Measurements from ENCODE around the gene MLPH. TPM values are rescaled to one million over a fixed set of nuclear protein-coding genes. Genes with fewer than 3 reads are reported as not detected.

Gene MLPH
- total RNA-seq, 1 donor from 2014 or later, result 73.5 TPM

GRCh38 chr2:237530472-237531433, 43.7 kb downstream of the MLPH start:
- no peaks in the 10 kb centered on the region for H3K27me3 ChIP-seq (ENCODE audit: low read depth)
- no peaks in the 10 kb centered on the region for H3K9me3 ChIP-seq (replicated peaks)
- intact Hi-C loops (cut with micrococcal nuclease), result no loop called here
- no peak for DNase-seq
- no peak overlapping the region for H3K4me3 ChIP-seq
- H3K4me1 ChIP-seq, result no peaks in the 10 kb centered on the region
- no peak for TF ChIP-seq CTCF (IDR thresholded peaks at IDR 0.05; ENCODE audit: borderline replicate concordance)
- peaks cover 66% of the 10 kb centered on the region for H3K36me3 ChIP-seq
- H3K27ac ChIP-seq (replicated peaks), result no peak overlapping the region

- H3K4me3 ChIP-seq, result no peak overlapping the region
- no peaks in the 10 kb centered on the region for H3K4me1 ChIP-seq
- peaks cover 54% of the 10 kb centered on the region for H3K36me3 ChIP-seq
- no peak overlapping the region for H3K27ac ChIP-seq (replicated peaks)
- no peaks in the 10 kb centered on the region for H3K9me3 ChIP-seq (replicated peaks)
- H3K27me3 ChIP-seq (ENCODE audit: low read depth), result no peaks in the 10 kb centered on the region
- no peak for TF ChIP-seq CTCF (IDR thresholded peaks at IDR 0.05; ENCODE audit: borderline replicate concordance)
- intact Hi-C loops (cut with micrococcal nuclease), result no loop called here
- no peak for DNase-seq
Measured at GRCh38 chr2:237532160-237532559, 45.1 kb downstream of the MLPH start.

- H3K9me3 ChIP-seq (replicated peaks), result no peaks in the 10 kb centered on the region
- peaks cover 40% of the 10 kb centered on the region for H3K36me3 ChIP-seq
- intact Hi-C loops (cut with micrococcal nuclease), result no loop called here
- no peak overlapping the region for H3K4me3 ChIP-seq
- no peaks in the 10 kb centered on the region for H3K4me1 ChIP-seq
- H3K27me3 ChIP-seq (ENCODE audit: low read depth), result no peaks in the 10 kb centered on the region
- DNase-seq, result no peak
- TF ChIP-seq CTCF (IDR thresholded peaks at IDR 0.05; ENCODE audit: borderline replicate concordance), result no peak
- no peak overlapping the region for H3K27ac ChIP-seq (replicated peaks)
Measured at GRCh38 chr2:237533668-237534161, 46.7 kb downstream of the MLPH start.

- intact Hi-C loops (cut with micrococcal nuclease), result no loop called here
- no peak for TF ChIP-seq CTCF (IDR thresholded peaks at IDR 0.05; ENCODE audit: borderline replicate concordance)
Measured at GRCh38 chr2:237534380-237534779, 47.3 kb downstream of the MLPH start.

GRCh38 chr2:237535385-237536082, 48.5 kb downstream of the MLPH start:
- H3K4me1 ChIP-seq, result peaks cover 15% of the 10 kb centered on the region
- intact Hi-C loops (cut with micrococcal nuclease), result no loop called here
- no peaks in the 10 kb centered on the region for H3K27me3 ChIP-seq (ENCODE audit: low read depth)
- peaks cover 25% of the 10 kb centered on the region for H3K36me3 ChIP-seq
- no peak for DNase-seq
- no peak overlapping the region for H3K27ac ChIP-seq (replicated peaks)
- H3K4me3 ChIP-seq, result no peak overlapping the region
- H3K9me3 ChIP-seq (replicated peaks), result no peaks in the 10 kb centered on the region
- TF ChIP-seq CTCF (IDR thresholded peaks at IDR 0.05; ENCODE audit: borderline replicate concordance), result no peak

More at GRCh38 chr2:237534380-237534779, 47.3 kb downstream of the MLPH start:
- Histone ChIP-seq H3K4me1 (peaks cover 4% of the 10 kb centered on the region), H3K36me3 (peaks cover 34% of the 10 kb centered on the region), H3K9me3 (replicated peaks) (no peaks in the 10 kb centered on the region), H3K27me3 (ENCODE audit: low read depth) (no peaks in the 10 kb centered on the region), H3K27ac (replicated peaks) (no peak overlapping the region), H3K4me3 (no peak overlapping the region)
- no peak for DNase-seq

Measured in left ventricle myocardium inferior (tissue), 1 donor.